Measurements from ENCODE around the gene CHD3.
A peak's percentile ranks its signal among the peaks of the same experiment; 100 is the strongest.

- TF ChIP-seq CTCF (IDR thresholded peaks at IDR 0.05; ENCODE audit: poor library complexity, severe bottlenecking) (no peak), EZH2 (IDR thresholded peaks at IDR 0.05; ENCODE audit: borderline replicate concordance, insufficient read depth, low read length, poor library complexity, severe bottlenecking) (no peak), TAF1 (IDR thresholded peaks at IDR 0.05; ENCODE audit: low read depth) (peak; percentile 0), REST (IDR thresholded peaks at IDR 0.05; ENCODE audit: borderline replicate concordance) (no peak), EP300 (conservative IDR thresholded peaks at IDR 0.05; ENCODE audit: poor library complexity, severe bottlenecking) (no peak)
Observed at GRCh38 chr17:7843257-7843535, 45.4 kb upstream of the CHD3 start.
